Suprapubic skin (tissue), 4 donors: ENCODE measurements around the gene ISCA1. TPM values are rescaled to one million over a fixed set of nuclear protein-coding genes. Genes with fewer than 3 reads are reported as not detected.

ENCODE experiments used
- DNase-seq, 2 donors: peaks; one replicate each; pipeline ENCODE4 v3.0.0-alpha.2; 2019; ENCODE audit warnings: low spot score in 2 of 2
- H3K27ac ChIP-seq: fragments of 200-600 bp; sonication (generic); one replicate; pipeline ENCODE4 v1.5.1; 2019
- H3K27me3 ChIP-seq: fragments of 200-600 bp; sonication (generic); one replicate; pipeline ENCODE4 v1.5.1; 2019
- H3K36me3 ChIP-seq: fragments of 200-600 bp; sonication (generic); one replicate; pipeline ENCODE4 v1.5.1; 2019
- H3K4me1 ChIP-seq: fragments of 200-600 bp; sonication (generic); one replicate; pipeline ENCODE4 v1.5.1; 2019
- H3K4me3 ChIP-seq: fragments of 200-600 bp; sonication (generic); one replicate; pipeline ENCODE4 v1.5.1; 2019; ENCODE audit warnings: mild to moderate bottlenecking
- H3K9me3 ChIP-seq: fragments of 200-600 bp; sonication (generic); one replicate; pipeline ENCODE4 v1.5.1; 2019
- EP300 ChIP-seq: sonication (generic); formaldehyde crosslinking; IDR thresholded peaks from one replicate; pipeline ENCODE4 v1.6.1; 2017; ENCODE audit warnings: antibody characterized with exemption
- POLR2A ChIP-seq, 2 donors: fragments of 450-650 bp; IDR thresholded peaks; one replicate each; pipeline ENCODE4 v1.6.1; 2017; ENCODE audit warnings: antibody characterized with exemption in 2 of 2, mild to moderate bottlenecking in 2 of 2, moderate library complexity in 2 of 2
- POLR2AphosphoS5 ChIP-seq, 3 donors: sonication (generic); formaldehyde crosslinking; IDR thresholded peaks; one replicate each; pipeline ENCODE4 v1.6.1; 2017; ENCODE audit warnings: antibody characterized with exemption in 3 of 3
- WGBS: methylation state at CpG from one replicate; pipeline ENCODE4 v1.1.5; 2018; 5-methylcytosine and 5-hydroxymethylcytosine counted together
- total RNA-seq, 4 donors: library from RNA; depleted of rRNA; stranded (reverse); fragments of >200 nt; gene quantifications; one replicate each; pipeline ENCODE4 v1.1.0, GENCODE V29; 2016
- TF ChIP-seq, protein P1 (sequence below), 2 donors: fragments of 200-600 bp in 1 of 2; fragments of 450-650 bp in 1 of 2; sonication (generic) in 1 of 2; IDR thresholded peaks; one replicate each; pipeline ENCODE4 v1.5.1; 2016 to 2019; ENCODE audit warnings: antibody characterized with exemption in 2 of 2, mild to moderate bottlenecking in 1 of 2, moderate library complexity in 1 of 2

Gene ISCA1
- total RNA-seq, 4 donors from 2014 or later: 33.0 to 38.0 (median 33.9) TPM

DNA sequence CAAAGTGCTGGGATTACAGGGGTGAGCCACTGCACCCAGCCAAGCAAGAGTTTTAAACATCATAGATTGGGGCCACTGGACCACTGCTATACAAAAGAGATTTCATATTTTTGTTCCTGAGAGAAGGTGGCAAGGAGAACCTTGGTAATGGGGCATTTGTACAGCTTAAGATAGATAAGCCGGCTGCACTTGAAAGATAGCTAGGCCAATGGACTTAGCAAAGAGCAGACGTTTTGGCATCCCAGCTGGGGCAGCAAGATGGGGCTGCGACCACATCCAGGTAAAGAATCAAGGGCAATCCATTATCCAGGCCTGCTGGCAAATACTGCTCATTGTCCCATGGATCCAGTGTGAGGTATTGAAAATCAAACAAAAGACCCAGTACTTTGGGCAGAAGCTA lies 3.9 kb upstream of the ISCA1 start:
- DNase-seq: no peak
- 49% methylated on average over 3 of the region's 3 CpGs for WGBS
- TF ChIP-seq EP300 (no peak), POLR2AphosphoS5 (IDR thresholded peaks at IDR 0.05) (no peak), POLR2A (IDR thresholded peaks at IDR 0.05) (no peak)
- TF ChIP-seq, protein P1, sequence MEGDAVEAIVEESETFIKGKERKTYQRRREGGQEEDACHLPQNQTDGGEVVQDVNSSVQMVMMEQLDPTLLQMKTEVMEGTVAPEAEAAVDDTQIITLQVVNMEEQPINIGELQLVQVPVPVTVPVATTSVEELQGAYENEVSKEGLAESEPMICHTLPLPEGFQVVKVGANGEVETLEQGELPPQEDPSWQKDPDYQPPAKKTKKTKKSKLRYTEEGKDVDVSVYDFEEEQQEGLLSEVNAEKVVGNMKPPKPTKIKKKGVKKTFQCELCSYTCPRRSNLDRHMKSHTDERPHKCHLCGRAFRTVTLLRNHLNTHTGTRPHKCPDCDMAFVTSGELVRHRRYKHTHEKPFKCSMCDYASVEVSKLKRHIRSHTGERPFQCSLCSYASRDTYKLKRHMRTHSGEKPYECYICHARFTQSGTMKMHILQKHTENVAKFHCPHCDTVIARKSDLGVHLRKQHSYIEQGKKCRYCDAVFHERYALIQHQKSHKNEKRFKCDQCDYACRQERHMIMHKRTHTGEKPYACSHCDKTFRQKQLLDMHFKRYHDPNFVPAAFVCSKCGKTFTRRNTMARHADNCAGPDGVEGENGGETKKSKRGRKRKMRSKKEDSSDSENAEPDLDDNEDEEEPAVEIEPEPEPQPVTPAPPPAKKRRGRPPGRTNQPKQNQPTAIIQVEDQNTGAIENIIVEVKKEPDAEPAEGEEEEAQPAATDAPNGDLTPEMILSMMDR (IDR thresholded peaks at IDR 0.05): no peak
- Histone ChIP-seq H3K4me1 (peaks cover 10% of the 10 kb centered on the region), H3K9me3 (no peaks in the 10 kb centered on the region), H3K27ac (no peak overlapping the region), H3K4me3 (no peak overlapping the region), H3K36me3 (no peaks in the 10 kb centered on the region), H3K27me3 (no peaks in the 10 kb centered on the region)

GRCh38 chr9:86285261-86285660 lies 2.9 kb upstream of the ISCA1 start:
- 70% methylated on average over 2 of the region's 2 CpGs for WGBS
- H3K27me3 ChIP-seq: no peaks in the 10 kb centered on the region
- TF ChIP-seq POLR2A (IDR thresholded peaks at IDR 0.05) (no peak), POLR2AphosphoS5 (IDR thresholded peaks at IDR 0.05) (no peak), EP300 (no peak)
- TF ChIP-seq, protein P1 (IDR thresholded peaks at IDR 0.05): no peak

DNA sequence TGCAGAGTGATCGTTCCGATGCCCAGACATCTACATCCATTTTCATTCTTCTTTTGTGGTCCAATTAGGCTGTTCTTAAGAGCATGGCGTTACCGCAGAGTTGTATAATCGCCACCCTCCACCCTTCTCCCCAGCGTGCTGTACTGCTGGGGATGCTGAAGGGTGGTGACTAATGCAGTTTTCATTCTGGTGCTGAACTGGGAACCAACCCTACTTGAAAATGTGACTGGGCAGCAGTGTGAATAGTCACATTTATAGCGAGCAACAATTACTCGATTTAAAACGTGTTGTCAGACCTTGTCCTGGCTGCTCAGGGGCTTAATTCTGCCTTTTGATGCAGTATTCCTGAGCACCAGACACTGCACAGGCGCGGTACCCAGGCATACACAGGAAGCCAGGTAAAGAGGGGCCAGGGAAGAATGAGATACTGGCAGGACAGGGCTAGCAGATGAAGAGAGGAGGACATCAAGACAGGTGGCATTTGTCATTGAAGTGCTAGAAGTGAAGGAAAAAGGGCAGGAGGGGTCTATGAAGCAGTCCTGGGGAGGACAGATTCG lies 719 bp upstream of the ISCA1 start:
- H3K9me3 ChIP-seq: no peaks in the 10 kb centered on the region
- no peaks in the 10 kb centered on the region for H3K27me3 ChIP-seq
- 20% methylated on average over 12 of the region's 12 CpGs for WGBS
- H3K36me3 ChIP-seq: no peaks in the 10 kb centered on the region
- TF ChIP-seq EP300 (no peak), POLR2AphosphoS5 (IDR thresholded peaks at IDR 0.05) (no peak), POLR2A (IDR thresholded peaks at IDR 0.05) (no peak)
- TF ChIP-seq, protein P1 (IDR thresholded peaks at IDR 0.05): no peak
- DNase-seq: no peak
- peak overlapping the region; percentile 97 for H3K27ac ChIP-seq
- peak overlapping the region; percentile 79 for H3K4me3 ChIP-seq
- H3K4me1 ChIP-seq: peaks cover 26% of the 10 kb centered on the region

More at GRCh38 chr9:86285261-86285660, 2.9 kb upstream of the ISCA1 start:
- H3K4me3 ChIP-seq: no peak overlapping the region
- no peaks in the 10 kb centered on the region for H3K9me3 ChIP-seq
- no peak overlapping the region for H3K27ac ChIP-seq
- no peak for DNase-seq
- no peaks in the 10 kb centered on the region for H3K36me3 ChIP-seq
- H3K4me1 ChIP-seq: peaks cover 20% of the 10 kb centered on the region

GRCh38 chr9:86281593-86282076 lies 703 bp downstream of the ISCA1 start:
- Histone ChIP-seq H3K27me3 (no peaks in the 10 kb centered on the region), H3K4me1 (peaks cover 26% of the 10 kb centered on the region), H3K36me3 (no peaks in the 10 kb centered on the region), H3K4me3 (peak overlapping the region; percentile 79), H3K27ac (peak overlapping the region; percentile 97), H3K9me3 (no peaks in the 10 kb centered on the region)
- WGBS: 2% methylated on average over 9 of the region's 31 CpGs
- DNase-seq: no peak
- TF ChIP-seq, protein P1 (IDR thresholded peaks at IDR 0.05): no peak
- TF ChIP-seq POLR2AphosphoS5 (IDR thresholded peaks at IDR 0.05): no peak

DNA sequence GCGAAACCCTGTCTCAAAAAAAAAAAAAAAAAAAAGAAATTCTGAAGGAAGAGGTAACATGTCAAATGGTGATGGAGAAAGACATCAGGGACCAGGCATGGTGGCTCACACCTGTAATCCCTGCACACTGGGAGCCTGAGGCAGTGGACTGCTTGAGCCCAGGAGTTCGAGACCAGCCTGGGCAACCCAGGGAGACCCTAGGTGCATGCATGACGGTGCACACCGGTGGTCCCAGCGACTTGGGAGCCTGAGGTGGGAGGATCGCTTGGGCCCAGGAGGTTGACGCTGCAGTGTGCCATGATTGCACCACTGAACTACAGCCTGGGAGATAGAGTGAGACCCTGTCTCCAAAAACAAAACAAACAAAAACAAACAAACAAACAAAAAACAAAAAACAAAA lies 1.8 kb downstream of the ISCA1 start:
- DNase-seq: no peak
- 91% methylated on average over 7 of the region's 7 CpGs for WGBS
- Histone ChIP-seq H3K4me1 (peaks cover 35% of the 10 kb centered on the region), H3K27me3 (no peaks in the 10 kb centered on the region), H3K4me3 (no peak overlapping the region), H3K9me3 (no peaks in the 10 kb centered on the region), H3K27ac (no peak overlapping the region), H3K36me3 (no peaks in the 10 kb centered on the region)
- TF ChIP-seq POLR2AphosphoS5 (IDR thresholded peaks at IDR 0.05) (no peak), POLR2A (IDR thresholded peaks at IDR 0.05) (no peak), EP300 (no peak)
- TF ChIP-seq, protein P1 (IDR thresholded peaks at IDR 0.05): no peak
